MG63 (cell line): Measurements from ENCODE around the gene CAMK2A. TPM values are rescaled to one million over a fixed set of nuclear protein-coding genes. Genes with fewer than 3 reads are reported as not detected.

Source experiments
- DNase-seq: peaks from one replicate; pipeline ENCODE4 v3.0.0-alpha.2; 2020
- H3K27me3 ChIP-seq: fragments of 250-450 bp; sonication (Bioruptor Pico); 2 replicates; pipeline ENCODE4 v1.5.1; 2020; ENCODE audit warnings: mild to moderate bottlenecking, moderate library complexity
- H3K36me3 ChIP-seq: fragments of 250-450 bp; sonication (Bioruptor Pico); 2 replicates; pipeline ENCODE4 v1.5.1; 2020; ENCODE audit warnings: mild to moderate bottlenecking, moderate library complexity
- H3K4me3 ChIP-seq: fragments of 250-450 bp; sonication (Bioruptor Pico); 2 replicates; pipeline ENCODE4 v1.5.1; 2020; ENCODE audit warnings: mild to moderate bottlenecking, moderate library complexity
- H3K9me3 ChIP-seq: fragments of 250-450 bp; sonication (Bioruptor Pico); 2 replicates; pipeline ENCODE4 v1.5.1; 2020; ENCODE audit warnings: mild to moderate bottlenecking, moderate library complexity
- total RNA-seq: library from RNA; depleted of rRNA; stranded (reverse); fragments of >200 nt; shearing (Covaris generic); gene quantifications from 2 replicates; pipeline ENCODE4 v1.2.3, GENCODE V29; 2014; ENCODE audit warnings: low replicate concordance

The CAMK2A gene
- total RNA-seq, 1 experiment from 2014 or later, result 0.56 TPM

- peak; percentile 42 for DNase-seq
Measured at GRCh38 chr5:150202501-150202900, 87.1 kb downstream of the CAMK2A start.

GRCh38 chr5:150197476-150197875 lies 92.1 kb downstream of the CAMK2A start:
- Histone ChIP-seq H3K9me3 (no peaks in the 10 kb centered on the region), H3K36me3 (no peaks in the 10 kb centered on the region), H3K4me3 (no peak overlapping the region), H3K27me3 (no peaks in the 10 kb centered on the region)
- DNase-seq, result no peak

More at GRCh38 chr5:150202501-150202900, 87.1 kb downstream of the CAMK2A start:
- Histone ChIP-seq H3K9me3 (no peaks in the 10 kb centered on the region), H3K27me3 (no peaks in the 10 kb centered on the region), H3K4me3 (no peak overlapping the region), H3K36me3 (no peaks in the 10 kb centered on the region)

GRCh38 chr5:150196986-150197385 lies 92.6 kb downstream of the CAMK2A start:
- Histone ChIP-seq H3K9me3 (no peaks in the 10 kb centered on the region), H3K4me3 (no peak overlapping the region), H3K36me3 (no peaks in the 10 kb centered on the region), H3K27me3 (no peaks in the 10 kb centered on the region)
- DNase-seq, result no peak

GRCh38 chr5:150196514-150196913 lies 93.1 kb downstream of the CAMK2A start:
- no peaks in the 10 kb centered on the region for H3K36me3 ChIP-seq
- H3K27me3 ChIP-seq, result no peaks in the 10 kb centered on the region

GRCh38 chr5:150195736-150196485 lies 93.7 kb downstream of the CAMK2A start:
- DNase-seq, result no peak
- H3K4me3 ChIP-seq, result no peak overlapping the region
- no peaks in the 10 kb centered on the region for H3K9me3 ChIP-seq
- no peaks in the 10 kb centered on the region for H3K27me3 ChIP-seq
- no peaks in the 10 kb centered on the region for H3K36me3 ChIP-seq

More at GRCh38 chr5:150196514-150196913, 93.1 kb downstream of the CAMK2A start:
- Histone ChIP-seq H3K4me3 (no peak overlapping the region), H3K9me3 (no peaks in the 10 kb centered on the region)
- no peak for DNase-seq

GRCh38 chr5:150192462-150192861 lies 97.1 kb downstream of the CAMK2A start:
- H3K9me3 ChIP-seq, result no peaks in the 10 kb centered on the region
- H3K4me3 ChIP-seq, result no peak overlapping the region
- no peak for DNase-seq
- H3K36me3 ChIP-seq, result no peaks in the 10 kb centered on the region
- H3K27me3 ChIP-seq, result no peaks in the 10 kb centered on the region

- H3K27me3 ChIP-seq, result no peaks in the 10 kb centered on the region
- H3K36me3 ChIP-seq, result no peaks in the 10 kb centered on the region
- no peak for DNase-seq
Measured at GRCh38 chr5:150190987-150191386, 98.6 kb downstream of the CAMK2A start.

GRCh38 chr5:150190503-150190979 lies 99.0 kb downstream of the CAMK2A start:
- H3K27me3 ChIP-seq, result no peaks in the 10 kb centered on the region

More at GRCh38 chr5:150190987-150191386, 98.6 kb downstream of the CAMK2A start:
- H3K9me3 ChIP-seq, result no peaks in the 10 kb centered on the region
- H3K4me3 ChIP-seq, result no peak overlapping the region

GRCh38 chr5:150189728-150190502 lies 99.7 kb downstream of the CAMK2A start, which contains the start of gene SLC6A7:
SLC6A7 (plus strand) TSS chr5:150190062; CDS start chr5:150190328, 266 bp downstream.
- Histone ChIP-seq H3K27me3 (no peaks in the 10 kb centered on the region), H3K4me3 (no peak within 1 kb of the TSS), H3K9me3 (no peaks in the 10 kb centered on the region), H3K36me3 (no peaks in the 10 kb centered on the region)
- no peak for DNase-seq

More at GRCh38 chr5:150190503-150190979, 99.0 kb downstream of the CAMK2A start:
- no peaks in the 10 kb centered on the region for H3K36me3 ChIP-seq
- DNase-seq, result no peak
- H3K4me3 ChIP-seq, result no peak overlapping the region
- H3K9me3 ChIP-seq, result no peaks in the 10 kb centered on the region

GRCh38 chr5:150189326-150189725 lies 100.2 kb downstream of the CAMK2A start:
- H3K4me3 ChIP-seq, result no peak overlapping the region
- no peak for DNase-seq
- no peaks in the 10 kb centered on the region for H3K9me3 ChIP-seq
- no peaks in the 10 kb centered on the region for H3K27me3 ChIP-seq
- H3K36me3 ChIP-seq, result no peaks in the 10 kb centered on the region

GRCh38 chr5:150188146-150188842 lies 101.3 kb downstream of the CAMK2A start:
- Histone ChIP-seq H3K9me3 (no peaks in the 10 kb centered on the region), H3K4me3 (no peak overlapping the region), H3K36me3 (no peaks in the 10 kb centered on the region), H3K27me3 (no peaks in the 10 kb centered on the region)
- DNase-seq, result peak; percentile 47

- Histone ChIP-seq H3K9me3 (no peaks in the 10 kb centered on the region), H3K27me3 (no peaks in the 10 kb centered on the region), H3K4me3 (no peak overlapping the region), H3K36me3 (no peaks in the 10 kb centered on the region)
- no peak for DNase-seq
Measured at GRCh38 chr5:150186897-150187296, 102.7 kb downstream of the CAMK2A start.

GRCh38 chr5:150186137-150186536 lies 103.4 kb downstream of the CAMK2A start:
- H3K9me3 ChIP-seq, result no peaks in the 10 kb centered on the region
- H3K27me3 ChIP-seq, result no peaks in the 10 kb centered on the region
- H3K4me3 ChIP-seq, result no peak overlapping the region

GRCh38 chr5:150184990-150185912 lies 104.3 kb downstream of the CAMK2A start:
- Histone ChIP-seq H3K4me3 (no peak overlapping the region), H3K36me3 (no peaks in the 10 kb centered on the region), H3K27me3 (no peaks in the 10 kb centered on the region), H3K9me3 (no peaks in the 10 kb centered on the region)
- no peak for DNase-seq

More at GRCh38 chr5:150186137-150186536, 103.4 kb downstream of the CAMK2A start:
- DNase-seq, result no peak
- H3K36me3 ChIP-seq, result no peaks in the 10 kb centered on the region

- no peak for DNase-seq
- H3K9me3 ChIP-seq, result no peaks in the 10 kb centered on the region
- H3K36me3 ChIP-seq, result no peaks in the 10 kb centered on the region
- H3K27me3 ChIP-seq, result no peaks in the 10 kb centered on the region
- H3K4me3 ChIP-seq, result no peak overlapping the region
Measured at GRCh38 chr5:150184006-150184405, 105.6 kb downstream of the CAMK2A start.

GRCh38 chr5:150183436-150183835 lies 106.1 kb downstream of the CAMK2A start:
- Histone ChIP-seq H3K9me3 (no peaks in the 10 kb centered on the region), H3K27me3 (no peaks in the 10 kb centered on the region), H3K4me3 (no peak overlapping the region), H3K36me3 (no peaks in the 10 kb centered on the region)
- no peak for DNase-seq
